ENCODE data around the gene FMNL2.

DNA sequence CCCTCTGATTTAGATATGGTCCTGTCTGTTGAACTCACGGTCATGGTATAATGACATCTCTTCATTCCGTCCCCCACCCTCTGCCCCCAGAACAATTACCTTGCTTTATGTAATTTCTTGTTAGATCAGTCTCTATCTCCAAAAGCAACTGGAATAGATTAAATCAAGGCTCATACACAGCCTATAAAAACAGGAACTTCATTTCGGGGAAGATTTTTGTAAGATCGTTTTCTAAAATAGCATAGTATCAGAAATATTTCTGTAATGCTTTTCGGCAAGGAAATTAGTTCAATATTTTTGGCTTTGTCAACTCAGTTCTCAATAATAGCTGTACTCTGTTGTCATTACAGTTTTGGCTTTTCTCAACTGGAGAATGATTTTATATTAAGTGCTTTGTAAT is 157.2 kb downstream of the FMNL2 start:
- TF ChIP-seq POLR2A (IDR thresholded peaks at IDR 0.05): no peak
- TF ChIP-seq, protein P1, sequence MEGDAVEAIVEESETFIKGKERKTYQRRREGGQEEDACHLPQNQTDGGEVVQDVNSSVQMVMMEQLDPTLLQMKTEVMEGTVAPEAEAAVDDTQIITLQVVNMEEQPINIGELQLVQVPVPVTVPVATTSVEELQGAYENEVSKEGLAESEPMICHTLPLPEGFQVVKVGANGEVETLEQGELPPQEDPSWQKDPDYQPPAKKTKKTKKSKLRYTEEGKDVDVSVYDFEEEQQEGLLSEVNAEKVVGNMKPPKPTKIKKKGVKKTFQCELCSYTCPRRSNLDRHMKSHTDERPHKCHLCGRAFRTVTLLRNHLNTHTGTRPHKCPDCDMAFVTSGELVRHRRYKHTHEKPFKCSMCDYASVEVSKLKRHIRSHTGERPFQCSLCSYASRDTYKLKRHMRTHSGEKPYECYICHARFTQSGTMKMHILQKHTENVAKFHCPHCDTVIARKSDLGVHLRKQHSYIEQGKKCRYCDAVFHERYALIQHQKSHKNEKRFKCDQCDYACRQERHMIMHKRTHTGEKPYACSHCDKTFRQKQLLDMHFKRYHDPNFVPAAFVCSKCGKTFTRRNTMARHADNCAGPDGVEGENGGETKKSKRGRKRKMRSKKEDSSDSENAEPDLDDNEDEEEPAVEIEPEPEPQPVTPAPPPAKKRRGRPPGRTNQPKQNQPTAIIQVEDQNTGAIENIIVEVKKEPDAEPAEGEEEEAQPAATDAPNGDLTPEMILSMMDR (IDR thresholded peaks at IDR 0.05): no peak
